ENCODE measurements around the gene AKT1S1.
A peak's percentile ranks its signal among the peaks of the same experiment; 100 is the strongest.

AKT1S1 gene

GRCh38 chr19:49857061-49857837 is 19.9 kb downstream of the AKT1S1 start:
- H3K4me3 ChIP-seq (ENCODE audit: control insufficient read depth in 1 of 7, extremely low read depth in 1 of 7, insufficient read depth in 4 of 7, low read depth in 2 of 7, low read length in 6 of 7): no peak overlapping the region
- ChIA-PET CTCF (interaction anchor here (0.8 to 1.0 kb wide), 2 partner anchors 12 to 39 kb away, joined by 3 read pairs; no protein-coding TSS in a partner anchor), POLR2A (no interaction called here)
- WGBS (ENCODE audit: insufficient coverage): 97% methylated on average over 25 of the region's 26 CpGs
- H3K36me3 ChIP-seq (ENCODE audit: control insufficient read depth in 4 of 4, insufficient read depth in 4 of 4, low read length in 3 of 4): peaks cover 3 to 72% (median 52%) of the 10 kb centered on the region in 4 experiments
- no peak overlapping the region for H3K27ac ChIP-seq (ENCODE audit: insufficient read depth in 1 of 2, low read depth in 1 of 2, low read length in 2 of 2, poor library complexity in 1 of 2, severe bottlenecking in 2 of 2)
- peaks cover 2 to 12% (median 6%) of the 10 kb centered on the region in 4 experiments for H3K4me1 ChIP-seq (ENCODE audit: control extremely low read depth in 1 of 4, control insufficient read depth in 4 of 4, insufficient read depth in 4 of 4, low read length in 3 of 4)
- no peaks in the 10 kb centered on the region for H3K9me3 ChIP-seq (ENCODE audit: control extremely low read depth in 1 of 5, control insufficient read depth in 4 of 5, insufficient read depth in 2 of 5, low read depth in 1 of 5, low read length in 4 of 5)
- no peak for DNase-seq
- no peaks in the 10 kb centered on the region for H3K27me3 ChIP-seq (replicated peaks in 2 of 5; ENCODE audit: control insufficient read depth in 4 of 5, insufficient read depth in 5 of 5, low read length in 4 of 5)

DNA sequence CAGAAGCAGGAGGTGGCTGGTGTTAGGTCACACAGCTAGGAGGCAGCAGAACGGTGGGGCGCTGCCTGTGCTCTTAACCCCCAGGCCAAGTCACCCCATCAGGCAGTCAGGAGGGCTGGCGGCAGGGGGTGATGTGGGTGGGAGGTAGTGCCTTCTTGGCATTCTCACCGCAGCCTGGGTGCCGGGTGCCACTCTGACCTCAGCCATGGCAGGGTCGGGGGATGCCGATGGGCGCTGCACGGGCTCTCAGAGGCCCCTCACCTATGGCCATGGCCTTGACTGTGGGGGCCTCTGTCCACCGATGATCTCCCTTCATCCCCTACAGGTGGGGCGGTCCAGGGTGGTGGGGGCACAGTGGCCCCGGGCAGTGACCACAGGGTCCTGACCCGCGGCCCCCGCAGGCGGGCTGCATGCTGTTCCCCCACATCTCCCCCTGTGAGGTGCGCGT is 20.6 kb downstream of the AKT1S1 start:
- H3K36me3 ChIP-seq (ENCODE audit: control insufficient read depth in 4 of 4, insufficient read depth in 4 of 4, low read length in 3 of 4): peaks cover 3 to 67% (median 49%) of the 10 kb centered on the region in 4 experiments
- 92% methylated on average over 16 of the region's 18 CpGs for WGBS (ENCODE audit: insufficient coverage)
- H3K9me3 ChIP-seq (ENCODE audit: control extremely low read depth in 1 of 5, control insufficient read depth in 4 of 5, insufficient read depth in 2 of 5, low read depth in 1 of 5, low read length in 4 of 5): no peaks in the 10 kb centered on the region
- ChIA-PET POLR2A (no interaction called here), CTCF (interaction anchor here (0.8 kb wide), 1 partner anchor 38 kb away, joined by 3 read pairs; no protein-coding TSS in a partner anchor)
- H3K4me3 ChIP-seq (ENCODE audit: control insufficient read depth in 1 of 7, extremely low read depth in 1 of 7, insufficient read depth in 4 of 7, low read depth in 2 of 7, low read length in 6 of 7): no peak overlapping the region
- H3K27ac ChIP-seq (ENCODE audit: insufficient read depth in 1 of 2, low read depth in 1 of 2, low read length in 2 of 2, poor library complexity in 1 of 2, severe bottlenecking in 2 of 2): peak overlapping the region in 1 of 2 experiments; percentile 25
- H3K27me3 ChIP-seq (replicated peaks in 2 of 5; ENCODE audit: control insufficient read depth in 4 of 5, insufficient read depth in 5 of 5, low read length in 4 of 5): no peaks in the 10 kb centered on the region
- no peak for DNase-seq
- peaks cover 4 to 17% (median 10%) of the 10 kb centered on the region in 4 experiments for H3K4me1 ChIP-seq (ENCODE audit: control extremely low read depth in 1 of 4, control insufficient read depth in 4 of 4, insufficient read depth in 4 of 4, low read length in 3 of 4)

DNA sequence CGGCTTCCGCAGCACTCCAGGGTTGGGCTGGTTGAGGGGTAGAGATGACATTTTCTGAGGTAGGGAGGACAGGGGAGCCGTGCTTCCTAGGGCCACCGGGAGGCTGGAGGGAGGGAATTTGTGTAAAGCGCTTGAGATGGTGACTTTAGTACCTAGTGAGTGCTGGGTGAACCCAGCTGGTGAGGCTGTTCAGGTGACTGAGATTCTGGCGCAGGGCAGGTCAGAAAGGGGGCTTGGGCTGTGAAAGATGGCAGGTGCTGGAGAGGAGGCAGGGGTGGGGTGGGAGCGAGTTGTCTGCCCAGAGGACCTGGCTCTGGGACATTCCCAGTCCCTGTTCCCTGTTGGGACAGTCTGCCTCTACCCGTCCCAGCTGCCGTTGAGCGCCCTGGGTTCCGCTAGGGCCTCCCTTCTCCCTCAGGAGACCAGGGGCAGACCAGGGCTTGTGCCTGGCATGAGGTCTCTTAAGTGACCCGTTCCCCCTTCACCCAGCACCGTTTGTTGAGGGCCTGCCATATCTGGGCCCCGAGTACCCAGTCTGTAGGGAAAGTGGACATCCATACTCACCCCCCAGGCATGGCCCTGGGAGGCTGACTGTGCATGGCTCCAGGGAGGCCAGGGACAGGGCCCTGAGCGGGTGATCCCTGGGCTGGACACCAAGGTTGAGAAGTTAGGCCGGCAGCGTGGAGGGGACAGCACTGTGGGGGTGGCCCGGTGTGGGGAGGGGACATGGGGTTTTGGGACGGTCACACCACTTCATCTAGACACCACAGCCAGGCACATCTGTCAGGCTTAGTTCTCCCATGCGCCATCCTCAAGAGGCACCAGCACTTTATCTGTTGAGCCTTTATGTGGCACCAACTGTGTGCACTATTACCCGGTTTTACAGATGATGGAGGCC is 21.2 kb downstream of the AKT1S1 start:
- peaks cover 3 to 61% (median 43%) of the 10 kb centered on the region in 4 experiments for H3K36me3 ChIP-seq (ENCODE audit: control insufficient read depth in 4 of 4, insufficient read depth in 4 of 4, low read length in 3 of 4)
- H3K4me3 ChIP-seq (ENCODE audit: control insufficient read depth in 1 of 7, extremely low read depth in 1 of 7, insufficient read depth in 4 of 7, low read depth in 2 of 7, low read length in 6 of 7): no peak overlapping the region
- H3K27ac ChIP-seq (ENCODE audit: insufficient read depth in 1 of 2, low read depth in 1 of 2, low read length in 2 of 2, poor library complexity in 1 of 2, severe bottlenecking in 2 of 2): peak overlapping the region in 1 of 2 experiments; percentile 25
- ChIA-PET POLR2A (no interaction called here), CTCF (interaction anchor here (0.8 kb wide), 1 partner anchor 37 kb away, joined by 3 read pairs; no protein-coding TSS in a partner anchor)
- no peak for DNase-seq
- no peaks in the 10 kb centered on the region for H3K27me3 ChIP-seq (replicated peaks in 2 of 5; ENCODE audit: control insufficient read depth in 4 of 5, insufficient read depth in 5 of 5, low read length in 4 of 5)
- WGBS (ENCODE audit: insufficient coverage): 97% methylated on average over 17 of the region's 21 CpGs
- peaks cover 4 to 17% (median 10%) of the 10 kb centered on the region in 4 experiments for H3K4me1 ChIP-seq (ENCODE audit: control extremely low read depth in 1 of 4, control insufficient read depth in 4 of 4, insufficient read depth in 4 of 4, low read length in 3 of 4)
- no peaks in the 10 kb centered on the region for H3K9me3 ChIP-seq (ENCODE audit: control extremely low read depth in 1 of 5, control insufficient read depth in 4 of 5, insufficient read depth in 2 of 5, low read depth in 1 of 5, low read length in 4 of 5)

DNA sequence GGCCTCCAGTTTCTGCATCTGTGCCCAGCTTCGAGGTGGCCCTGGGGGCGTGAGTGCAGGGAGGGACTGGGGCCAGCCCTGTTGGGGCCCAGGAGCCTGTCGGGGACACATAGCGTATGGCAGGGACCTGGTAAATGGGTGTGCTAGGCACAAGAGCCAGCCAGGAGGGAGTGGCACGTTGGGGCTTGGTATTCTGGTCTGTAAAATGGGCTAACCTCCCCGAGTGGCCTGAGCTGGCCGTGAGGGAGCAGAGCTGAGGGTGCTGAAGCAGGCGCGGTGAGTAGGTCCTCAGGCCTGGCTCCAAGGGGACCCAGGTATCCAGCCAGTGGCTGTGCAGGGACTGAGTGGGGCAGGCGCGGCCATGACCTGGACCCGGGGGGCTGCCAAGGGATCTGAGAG is 21.9 kb downstream of the AKT1S1 start:
- Histone ChIP-seq H3K36me3 (ENCODE audit: control insufficient read depth in 4 of 4, insufficient read depth in 4 of 4, low read length in 3 of 4) (peaks cover 3 to 55% (median 37%) of the 10 kb centered on the region in 4 experiments), H3K9me3 (ENCODE audit: control extremely low read depth in 1 of 5, control insufficient read depth in 4 of 5, insufficient read depth in 2 of 5, low read depth in 1 of 5, low read length in 4 of 5) (no peaks in the 10 kb centered on the region), H3K4me3 (ENCODE audit: control insufficient read depth in 1 of 7, extremely low read depth in 1 of 7, insufficient read depth in 4 of 7, low read depth in 2 of 7, low read length in 6 of 7) (no peak overlapping the region), H3K4me1 (ENCODE audit: control extremely low read depth in 1 of 4, control insufficient read depth in 4 of 4, insufficient read depth in 4 of 4, low read length in 3 of 4) (peaks cover 4 to 18% (median 14%) of the 10 kb centered on the region in 4 experiments), H3K27ac (ENCODE audit: insufficient read depth in 1 of 2, low read depth in 1 of 2, low read length in 2 of 2, poor library complexity in 1 of 2, severe bottlenecking in 2 of 2) (no peak overlapping the region), H3K27me3 (replicated peaks in 2 of 5; ENCODE audit: control insufficient read depth in 4 of 5, insufficient read depth in 5 of 5, low read length in 4 of 5) (no peaks in the 10 kb centered on the region)
- 96% methylated on average over 10 of the region's 12 CpGs for WGBS (ENCODE audit: insufficient coverage)
- POLR2A ChIA-PET: no interaction called here
- DNase-seq: no peak
- CTCF ChIA-PET: no interaction called here

DNA sequence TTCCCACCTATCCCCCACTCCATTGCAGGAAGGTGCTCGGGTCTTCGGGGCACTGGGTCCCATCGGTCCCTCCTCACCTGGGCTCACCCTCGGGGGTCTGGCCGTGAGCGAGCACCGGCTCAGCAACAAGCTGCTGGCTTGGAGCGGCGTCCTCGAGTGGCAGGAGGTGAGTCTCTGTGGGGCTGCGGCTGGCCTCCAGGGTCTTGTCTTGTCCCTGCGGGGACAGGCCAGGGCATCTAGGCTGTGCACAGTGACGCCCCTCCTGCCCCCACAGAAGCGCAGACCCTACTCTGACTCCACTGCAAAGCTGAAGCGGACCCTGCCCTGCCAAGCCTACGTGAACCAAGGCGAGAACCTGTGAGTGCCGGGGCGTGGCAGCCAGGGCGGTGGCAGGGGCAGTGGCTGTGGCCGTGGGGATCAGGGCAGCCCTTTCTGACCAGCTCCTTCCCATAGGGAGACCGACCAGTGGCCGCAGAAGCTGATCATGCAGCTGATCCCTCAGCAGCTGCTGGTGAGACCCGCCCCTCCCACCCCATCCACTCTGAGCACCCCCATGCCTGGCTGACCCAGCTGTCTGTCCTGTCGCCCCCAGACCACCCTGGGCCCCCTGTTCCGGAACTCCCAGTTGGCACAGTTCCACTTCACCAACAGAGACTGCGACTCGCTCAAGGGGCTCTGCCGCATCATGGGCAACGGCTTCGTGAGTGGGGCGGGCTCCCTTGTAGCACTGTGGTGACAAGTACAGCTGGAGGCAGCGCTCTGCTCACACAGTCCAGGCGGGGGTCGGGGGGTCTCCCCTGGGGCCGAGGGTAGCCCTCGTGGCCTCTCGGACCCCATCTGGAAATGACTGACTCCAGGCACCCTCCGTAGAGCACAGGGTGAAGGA is 22.5 kb downstream of the AKT1S1 start:
- Histone ChIP-seq H3K4me3 (ENCODE audit: control insufficient read depth in 1 of 7, extremely low read depth in 1 of 7, insufficient read depth in 4 of 7, low read depth in 2 of 7, low read length in 6 of 7) (no peak overlapping the region), H3K9me3 (ENCODE audit: control extremely low read depth in 1 of 5, control insufficient read depth in 4 of 5, insufficient read depth in 2 of 5, low read depth in 1 of 5, low read length in 4 of 5) (no peaks in the 10 kb centered on the region), H3K36me3 (ENCODE audit: control insufficient read depth in 4 of 4, insufficient read depth in 4 of 4, low read length in 3 of 4) (peaks cover 3 to 48% (median 32%) of the 10 kb centered on the region in 4 experiments), H3K27ac (ENCODE audit: insufficient read depth in 1 of 2, low read depth in 1 of 2, low read length in 2 of 2, poor library complexity in 1 of 2, severe bottlenecking in 2 of 2) (no peak overlapping the region), H3K27me3 (replicated peaks in 2 of 5; ENCODE audit: control insufficient read depth in 4 of 5, insufficient read depth in 5 of 5, low read length in 4 of 5) (no peaks in the 10 kb centered on the region), H3K4me1 (ENCODE audit: control extremely low read depth in 1 of 4, control insufficient read depth in 4 of 4, insufficient read depth in 4 of 4, low read length in 3 of 4) (peaks cover 4 to 24% (median 17%) of the 10 kb centered on the region in 4 experiments)
- ChIA-PET CTCF (no interaction called here), POLR2A (no interaction called here)
- DNase-seq: no peak
- 97% methylated on average over 37 of the region's 39 CpGs for WGBS (ENCODE audit: insufficient coverage)

- Histone ChIP-seq H3K27me3 (replicated peaks in 2 of 5; ENCODE audit: control insufficient read depth in 4 of 5, insufficient read depth in 5 of 5, low read length in 4 of 5) (no peaks in the 10 kb centered on the region), H3K9me3 (ENCODE audit: control extremely low read depth in 1 of 5, control insufficient read depth in 4 of 5, insufficient read depth in 2 of 5, low read depth in 1 of 5, low read length in 4 of 5) (peaks cover 0 to 4% (median 0%) of the 10 kb centered on the region in 5 experiments), H3K4me3 (ENCODE audit: control insufficient read depth in 1 of 7, extremely low read depth in 1 of 7, insufficient read depth in 4 of 7, low read depth in 2 of 7, low read length in 6 of 7) (no peak overlapping the region), H3K27ac (ENCODE audit: insufficient read depth in 1 of 2, low read depth in 1 of 2, low read length in 2 of 2, poor library complexity in 1 of 2, severe bottlenecking in 2 of 2) (no peak overlapping the region), H3K4me1 (ENCODE audit: control extremely low read depth in 1 of 4, control insufficient read depth in 4 of 4, insufficient read depth in 4 of 4, low read length in 3 of 4) (peaks cover 4 to 26% (median 20%) of the 10 kb centered on the region in 4 experiments), H3K36me3 (ENCODE audit: control insufficient read depth in 4 of 4, insufficient read depth in 4 of 4, low read length in 3 of 4) (peaks cover 3 to 44% (median 30%) of the 10 kb centered on the region in 4 experiments)
- CTCF ChIA-PET: no interaction called here
- DNase-seq: no peak
- POLR2A ChIA-PET: interaction anchor here (0.7 kb wide), 1 partner anchor 150 kb away, joined by 9 read pairs; no protein-coding TSS in a partner anchor
- WGBS (ENCODE audit: insufficient coverage): 98% methylated on average over 10 of the region's 10 CpGs
Measured at GRCh38 chr19:49853852-49854377, 23.2 kb downstream of the AKT1S1 start.
